Stomach (tissue), 9 donors: ENCODE results near the gene XXYLT1. TPM values are rescaled to one million over a fixed set of nuclear protein-coding genes. Genes with fewer than 3 reads are reported as not detected.

ENCODE experiments used
- DNase-seq, 2 donors: peaks; one replicate each; pipeline versions ENCODE4 v3.0.0 to v3.0.0-alpha.2; 2013 to 2019
- H3K27ac ChIP-seq, 5 donors: fragments of 200-600 bp in 4 of 5; sonication (generic) in 4 of 5; one replicate each; pipeline ENCODE4 v1.5.1; 2013 to 2019; ENCODE audit warnings: mild to moderate bottlenecking in 1 of 5, moderate library complexity in 1 of 5
- H3K27me3 ChIP-seq, 3 donors: fragments of 200-600 bp; sonication (generic); one replicate each; pipeline ENCODE4 v1.5.1; 2017 to 2019; ENCODE audit warnings: mixed run types in 1 of 3
- H3K36me3 ChIP-seq, 4 donors: fragments of 200-600 bp; sonication (generic); 1 replicate in 3 of 4; 2 replicates in 1 of 4; pipeline ENCODE4 v1.5.1; 2016 to 2019
- H3K4me1 ChIP-seq, 4 donors: fragments of 200-600 bp; sonication (generic); one replicate each; pipeline ENCODE4 v1.5.1; 2016 to 2019
- H3K4me3 ChIP-seq, 4 donors: fragments of 200-600 bp; sonication (generic) in 3 of 4; one replicate each; pipeline ENCODE4 v1.5.1; 2016 to 2019; ENCODE audit warnings: mild to moderate bottlenecking in 1 of 4
- H3K9me3 ChIP-seq, 4 donors: fragments of 200-600 bp; sonication (generic); one replicate each; pipeline ENCODE4 v1.5.1; 2016 to 2019
- EP300 ChIP-seq: sonication (generic); formaldehyde crosslinking; IDR thresholded peaks from one replicate; pipeline ENCODE4 v1.6.1; 2017; ENCODE audit warnings: antibody characterized with exemption
- POLR2A ChIP-seq, 4 donors: fragments of 450-650 bp; IDR thresholded peaks; one replicate each; pipeline ENCODE4 v1.6.1; 2016; ENCODE audit warnings: antibody characterized with exemption in 4 of 4, control low read depth in 2 of 4, mild to moderate bottlenecking in 1 of 4, moderate library complexity in 1 of 4
- POLR2AphosphoS5 ChIP-seq, 3 donors: sonication (generic); formaldehyde crosslinking; IDR thresholded peaks; one replicate each; pipeline ENCODE4 v1.6.1; 2016; ENCODE audit warnings: antibody characterized with exemption in 3 of 3
- WGBS, 5 donors: extraction: QIAGEN DNeasy Blood & Tissue Kit in 3 of 5; methylation state at CpG; one replicate each; pipeline versions ENCODE4 v1.1.5 to v1.1.7; 2013 to 2018; 5-methylcytosine and 5-hydroxymethylcytosine counted together
- intact Hi-C: fragments of 100-400 bp; cut with DNase I; formaldehyde crosslinking; loops from one replicate; pipeline ENCODE4 v1.15.1; 2023; ENCODE audit warnings: low total_unique reads
- polyA plus RNA-seq, 3 donors: library from polyadenylated mRNA; stranded (reverse); fragments of 200-250 nt; gene quantifications; one replicate each; pipeline ENCODE4 v1.2.3, GENCODE V29; 2013
- small RNA-seq, 4 donors: library from RNA; depleted of rRNA; stranded (forward); fragments of <200 nt; gene quantifications; one replicate each; pipeline ENCODE3, GENCODE V24; 2016
- total RNA-seq, 5 donors: library from RNA; depleted of rRNA; stranded (reverse); fragments of >200 nt; gene quantifications; one replicate each; pipeline versions ENCODE4 v1.1.0 to v1.2.3, GENCODE V29; 2014 to 2016
- TF ChIP-seq, protein P1 (sequence below), 7 experiments: fragments of 450-650 bp in 4 of 7; fragments of 200-600 bp in 3 of 7; sonication (generic) in 3 of 7; IDR thresholded peaks; one replicate each; pipeline ENCODE4 v1.5.1; 2016 to 2019; ENCODE audit warnings: antibody characterized with exemption in 7 of 7, control low read depth in 2 of 7, mild to moderate bottlenecking in 1 of 7
- donor health status: healthy with polysubstance abuse.
- donor health status: Bipolar disorder and iron deficiency.
- donor health status: healthy.

The XXYLT1 gene
- total and polyA plus RNA-seq, 8 donors: 2.1 to 41.5 (median 11.4) TPM; not detected in 1

DNA sequence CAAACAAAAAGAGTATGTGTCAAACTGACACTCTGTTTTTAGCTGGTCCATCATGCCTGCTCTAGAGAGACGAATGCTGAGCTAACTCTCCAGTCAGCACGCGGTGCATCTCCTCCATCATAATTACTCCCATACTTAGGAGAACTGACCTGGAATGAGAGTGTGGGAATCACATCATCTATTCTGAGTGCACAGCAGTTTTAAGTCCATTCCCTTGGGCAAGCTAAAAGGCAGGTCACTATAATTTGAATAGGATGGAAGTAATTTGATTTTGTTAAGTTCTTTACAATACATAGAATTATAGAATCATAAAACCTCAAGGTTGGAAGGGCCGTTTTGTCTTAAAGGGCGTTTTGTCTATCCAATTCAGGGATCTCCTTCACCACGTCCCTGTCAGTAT lies 251.6 kb downstream of the XXYLT1 start:
- DNase-seq: no peak
- TF ChIP-seq, protein P1, sequence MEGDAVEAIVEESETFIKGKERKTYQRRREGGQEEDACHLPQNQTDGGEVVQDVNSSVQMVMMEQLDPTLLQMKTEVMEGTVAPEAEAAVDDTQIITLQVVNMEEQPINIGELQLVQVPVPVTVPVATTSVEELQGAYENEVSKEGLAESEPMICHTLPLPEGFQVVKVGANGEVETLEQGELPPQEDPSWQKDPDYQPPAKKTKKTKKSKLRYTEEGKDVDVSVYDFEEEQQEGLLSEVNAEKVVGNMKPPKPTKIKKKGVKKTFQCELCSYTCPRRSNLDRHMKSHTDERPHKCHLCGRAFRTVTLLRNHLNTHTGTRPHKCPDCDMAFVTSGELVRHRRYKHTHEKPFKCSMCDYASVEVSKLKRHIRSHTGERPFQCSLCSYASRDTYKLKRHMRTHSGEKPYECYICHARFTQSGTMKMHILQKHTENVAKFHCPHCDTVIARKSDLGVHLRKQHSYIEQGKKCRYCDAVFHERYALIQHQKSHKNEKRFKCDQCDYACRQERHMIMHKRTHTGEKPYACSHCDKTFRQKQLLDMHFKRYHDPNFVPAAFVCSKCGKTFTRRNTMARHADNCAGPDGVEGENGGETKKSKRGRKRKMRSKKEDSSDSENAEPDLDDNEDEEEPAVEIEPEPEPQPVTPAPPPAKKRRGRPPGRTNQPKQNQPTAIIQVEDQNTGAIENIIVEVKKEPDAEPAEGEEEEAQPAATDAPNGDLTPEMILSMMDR (IDR thresholded peaks at IDR 0.05): no peak
- no peak for TF ChIP-seq POLR2A (IDR thresholded peaks at IDR 0.05)
- TF ChIP-seq POLR2AphosphoS5 (IDR thresholded peaks at IDR 0.05): no peak
- TF ChIP-seq EP300: no peak
- no peaks in the 10 kb centered on the region for H3K9me3 ChIP-seq
- no peaks in the 10 kb centered on the region for H3K36me3 ChIP-seq
- H3K27ac ChIP-seq: no peak overlapping the region
- H3K4me1 ChIP-seq: peaks cover 0 to 4% (median 0%) of the 10 kb centered on the region in 4 donors
- no peak overlapping the region for H3K4me3 ChIP-seq
- intact Hi-C loops: no loop called here
- no peaks in the 10 kb centered on the region for H3K27me3 ChIP-seq
- 81 to 89% (median 84%) methylated on average over 6 of the region's 6 CpGs for WGBS, 5 donors

Small RNAs within 50 kb of the gene (small RNA-seq; reads per million reads assigned to genes)
- gene MIR3137 (0 reads per million in 4 donors), gene RN7SL36P (0 reads per million in 4 donors), gene RNU6-25P (0 reads per million in 4 donors)

Other genes starting within 250 kb of the XXYLT1 start
- 100 to 1,000 TPM in 3 of 5 donors, 10 to 100 TPM in 2; 33.9 to 159 (median 116) TPM for gene ACAP2, start 171.9 kb upstream of the XXYLT1 start, total RNA-seq
- 1 to 10 TPM; 4.6 to 7.9 (median 7.9) TPM for gene ACAP2, start 171.9 kb upstream of the XXYLT1 start, polyA plus RNA-seq